H1 (cell line): ENCODE results near the gene SMIM29. TPM values are rescaled to one million over a fixed set of nuclear protein-coding genes. Genes with fewer than 3 reads are reported as not detected.
"Not testable (repeated sequence)": the region's sequence is repeated elsewhere in the genome, so short reads cannot be mapped to it uniquely, and the experiment has no call there.

ENCODE experiments used
- CTCF ChIA-PET: fragments of 300-600 bp; sonication (Branson Sonifier 250); formaldehyde crosslinking; loops from one replicate; lab custom pipeline; 2021; ENCODE audit not compliant: partially characterized antibody; lab: Charles Lee
- POLR2A ChIA-PET: fragments of 300-600 bp; sonication (Branson Sonifier 250); formaldehyde crosslinking; loops from one replicate; lab custom pipeline; 2021; ENCODE audit warnings: inconsistent platforms; ENCODE audit not compliant: partially characterized antibody; lab: Charles Lee
- DNase-seq, 2 experiments: peaks; one replicate each; pipeline versions ENCODE4 v3.0.0 to v3.0.0-alpha.2; 2010 to 2022; ENCODE audit warnings: low spot score in 2 of 2, low read depth in 1 of 2, mixed read lengths in 1 of 2
- FAIRE-seq: peaks from 2 replicates; lab custom pipeline; 2011; peaks lifted over from hg19 to GRCh38; lab: Jason Lieb, UNC
- H2AFZ ChIP-seq: 2 replicates; pipeline ENCODE4 v1.8.1; 2012; ENCODE audit warnings: low read length, inconsistent platforms
- H2AK5ac ChIP-seq: 2 replicates; pipeline ENCODE4 v1.6.1; 2013; ENCODE audit warnings: low read depth, low read length
- H2BK120ac ChIP-seq: replicated peaks from 2 replicates; pipeline ENCODE3; 2013; ENCODE audit warnings: low read depth, low read length, inconsistent platforms
- H2BK12ac ChIP-seq: 2 replicates; pipeline ENCODE4 v1.6.1; 2013; ENCODE audit warnings: low read depth, low read length
- H2BK15ac ChIP-seq: 2 replicates; pipeline ENCODE4 v1.6.1; 2013; ENCODE audit warnings: low read length
- H2BK20ac ChIP-seq: 2 replicates; pipeline ENCODE4 v1.6.1; 2013; ENCODE audit warnings: low read length
- H2BK5ac ChIP-seq: 2 replicates; pipeline ENCODE4 v1.6.1; 2013; ENCODE audit warnings: low read depth, low read length
- H3K14ac ChIP-seq: 2 replicates; pipeline ENCODE4 v1.6.1; 2013; ENCODE audit warnings: inconsistent platforms; ENCODE audit not compliant: insufficient read length
- H3K18ac ChIP-seq: 2 replicates; pipeline ENCODE4 v1.6.1; 2013; ENCODE audit warnings: low read length; ENCODE audit errors: extremely low read depth
- H3K23ac ChIP-seq: 2 replicates; pipeline ENCODE4 v1.6.1; 2013; ENCODE audit warnings: inconsistent platforms; ENCODE audit not compliant: insufficient read length
- H3K23me2 ChIP-seq: 2 replicates; pipeline ENCODE4 v1.6.1; 2013; ENCODE audit warnings: low read depth, low read length
- H3K27ac ChIP-seq: 2 replicates; pipeline ENCODE4 v1.6.1; 2011; ENCODE audit warnings: low read depth, low read length, inconsistent platforms
- H3K27me3 ChIP-seq, 4 experiments: replicated peaks in 1 of 4; 1 replicate in 1 of 4; 2 replicates in 3 of 4; pipeline versions ENCODE4 v1.6.1 to v1.8.1; 2011 to 2013; ENCODE audit warnings: low read length in 3 of 4, mild to moderate bottlenecking in 3 of 4, inconsistent platforms in 2 of 4, mixed read lengths in 2 of 4, moderate library complexity in 1 of 4; ENCODE audit not compliant: control insufficient read depth in 3 of 4, insufficient read depth in 3 of 4; ENCODE audit errors: extremely low read depth in 1 of 4
- H3K36me3 ChIP-seq, 4 experiments: 2 replicates each; pipeline versions ENCODE4 v1.6.1 to v1.8.1; 2011 to 2013; ENCODE audit warnings: mild to moderate bottlenecking in 4 of 4, low read length in 3 of 4, moderate library complexity in 2 of 4, control low read depth in 1 of 4, inconsistent platforms in 1 of 4; ENCODE audit not compliant: insufficient read depth in 4 of 4, control insufficient read depth in 2 of 4
- H3K4ac ChIP-seq: replicated peaks from 2 replicates; pipeline ENCODE3; 2013; ENCODE audit warnings: low read length, low read depth, mixed read lengths, inconsistent platforms; ENCODE audit not compliant: insufficient read length
- H3K4me1 ChIP-seq, 4 experiments: replicated peaks in 1 of 4; 1 replicate in 1 of 4; 2 replicates in 3 of 4; pipeline versions ENCODE4 v1.6.1 to v1.8.1; 2011 to 2013; ENCODE audit warnings: low read length in 3 of 4, inconsistent platforms in 2 of 4, mixed read lengths in 1 of 4; ENCODE audit not compliant: insufficient read depth in 4 of 4, control insufficient read depth in 3 of 4
- H3K4me2 ChIP-seq, 2 experiments: 2 replicates each; pipeline versions ENCODE4 v1.6.1 to v1.8.1; 2011 to 2013; ENCODE audit warnings: low read depth in 2 of 2, low read length in 2 of 2, control low read depth in 1 of 2, inconsistent platforms in 1 of 2, mild to moderate bottlenecking in 1 of 2; ENCODE audit not compliant: insufficient read depth in 1 of 2
- H3K4me3 ChIP-seq, 4 experiments: fragments of 200-600, 300-600 bp in 1 of 4; sonication (generic), shearing (Covaris generic), sonication (Bioruptor Twin) in 1 of 4; 2 replicates each; pipeline versions ENCODE4 v1.5.1 to v1.8.1; 2011 to 2016; ENCODE audit warnings: low read length in 4 of 4, low read depth in 3 of 4, control low read depth in 2 of 4, inconsistent platforms in 2 of 4, mild to moderate bottlenecking in 2 of 4, mixed read lengths in 1 of 4, moderate library complexity in 1 of 4; ENCODE audit not compliant: insufficient read depth in 2 of 4; ENCODE audit errors: extremely low read depth in 1 of 4
- H3K56ac ChIP-seq: replicated peaks from 2 replicates; pipeline ENCODE3; 2013; ENCODE audit warnings: low read depth, mild to moderate bottlenecking, mixed read lengths, low read length, inconsistent platforms; ENCODE audit not compliant: insufficient read length
- H3K79me1 ChIP-seq: 2 replicates; pipeline ENCODE4 v1.6.1; 2013; ENCODE audit warnings: low read depth, low read length, control low read depth
- H3K79me2 ChIP-seq, 2 experiments: 2 replicates each; pipeline versions ENCODE4 v1.6.1 to v1.8.1; 2012 to 2013; ENCODE audit warnings: low read length in 2 of 2, mild to moderate bottlenecking in 2 of 2, inconsistent platforms in 1 of 2; ENCODE audit not compliant: insufficient read depth in 2 of 2, control insufficient read depth in 1 of 2
- H3K9ac ChIP-seq, 4 experiments: replicated peaks in 1 of 4; 1 replicate in 1 of 4; 2 replicates in 3 of 4; pipeline versions ENCODE4 v1.6.1 to v1.8.1; 2011 to 2013; ENCODE audit warnings: low read depth in 3 of 4, low read length in 3 of 4, control low read depth in 2 of 4, mild to moderate bottlenecking in 2 of 4, moderate library complexity in 2 of 4, inconsistent platforms in 1 of 4; ENCODE audit errors: extremely low read depth in 1 of 4
- H3K9me3 ChIP-seq, 2 experiments: 2 replicates each; pipeline versions ENCODE4 v1.6.1 to v1.8.1; 2012 to 2013; ENCODE audit warnings: mild to moderate bottlenecking in 2 of 2, moderate library complexity in 2 of 2, control low read depth in 1 of 2, inconsistent platforms in 1 of 2, low read depth in 1 of 2, low read length in 1 of 2, mixed read lengths in 1 of 2; ENCODE audit not compliant: insufficient read depth in 2 of 2
- H4K20me1 ChIP-seq, 2 experiments: replicated peaks in 1 of 2; 2 replicates each; pipeline versions ENCODE3 to v1.8.1; 2011 to 2013; ENCODE audit warnings: inconsistent platforms in 2 of 2, low read length in 2 of 2, mild to moderate bottlenecking in 1 of 2; ENCODE audit not compliant: insufficient read depth in 2 of 2, control insufficient read depth in 1 of 2
- H4K5ac ChIP-seq: 2 replicates; pipeline ENCODE4 v1.6.1; 2013; ENCODE audit warnings: low read length, low read depth, mixed read lengths, inconsistent platforms; ENCODE audit not compliant: insufficient read length
- H4K8ac ChIP-seq: 2 replicates; pipeline ENCODE4 v1.8.0; 2013; ENCODE audit warnings: mild to moderate bottlenecking, moderate library complexity, low read length, inconsistent platforms; ENCODE audit not compliant: insufficient read depth; ENCODE audit errors: extremely low read depth
- H4K91ac ChIP-seq: replicated peaks from 2 replicates; pipeline ENCODE3; 2013; ENCODE audit warnings: low read length, mixed read lengths, inconsistent platforms; ENCODE audit not compliant: insufficient read length
- WGBS, 2 experiments: shearing (Covaris generic) in 1 of 2; methylation state at CpG; one replicate each; pipeline versions ENCODE4 v1.1.6 to v1.1.7; 2013 to 2015; ENCODE audit warnings: low lambda C conversion rate in 2 of 2, mixed read lengths in 2 of 2, inconsistent platforms in 1 of 2, low coverage in 1 of 2, missing lambda C conversion rate in 1 of 2; ENCODE audit not compliant: insufficient replicate concordance in 2 of 2, insufficient coverage in 1 of 2, insufficient read length in 1 of 2; ENCODE audit errors: extremely low coverage in 1 of 2, missing lambda C conversion rate in 1 of 2; 5-methylcytosine and 5-hydroxymethylcytosine counted together
- polyA plus RNA-seq, 7 experiments: library from polyadenylated mRNA; depleted of rRNA in 3 of 7; stranded (reverse) in 5 of 7; unstranded in 2 of 7; fragments of >200 nt in 5 of 7; fragments of 200-250 nt in 2 of 7; gene quantifications; 1 replicate in 5 of 7; 2 replicates in 1 of 7; 4 replicates in 1 of 7; pipeline versions ENCODE4 v1.2.1 to v1.2.3, GENCODE V29; 2011 to 2013; ENCODE audit warnings: missing spikeins in 2 of 7, mixed read lengths in 2 of 7
- total RNA-seq: library from RNA; stranded (reverse); fragmentation: NEBNext Ultra II Directional; extraction: Animal tissue kit (Norgen Biotek cat#: 25700); gene quantifications from 2 replicates; pipeline ENCODE4 v1.2.1, GENCODE V29; 2021

SMIM29 gene
- total and polyA plus RNA-seq, 2 of the 8 experiments (the other 6 are each of a cell fraction or from before 2014, with no cell fraction given) = 7.0 to 22.4 TPM

GRCh38 chr6:34252395-34252794 lies 3.6 kb upstream of the SMIM29 start:
- H2AFZ ChIP-seq, FAIRE-seq, H3K23me2 ChIP-seq, H2BK12ac ChIP-seq, H3K4me3 ChIP-seq, H2BK15ac ChIP-seq, H3K4me1 ChIP-seq, H2BK20ac ChIP-seq, H2BK120ac ChIP-seq, H3K4me2 ChIP-seq, H3K56ac ChIP-seq, H3K79me1 ChIP-seq, H3K23ac ChIP-seq, CTCF ChIA-PET, H3K27me3 ChIP-seq, H4K8ac ChIP-seq, H4K20me1 ChIP-seq, H3K27ac ChIP-seq, H3K36me3 ChIP-seq, H4K5ac ChIP-seq, H3K14ac ChIP-seq, H2AK5ac ChIP-seq, H3K9me3 ChIP-seq, DNase-seq, H4K91ac ChIP-seq, H3K79me2 ChIP-seq, H3K4ac ChIP-seq, H3K18ac ChIP-seq, H3K9ac ChIP-seq, H2BK5ac ChIP-seq: not testable (repeated sequence)
- WGBS, 2 experiments = 97% methylated on average over 2 of the region's 2 CpGs; no CpG with 5 or more reads in 1 of the 2 experiments
- POLR2A ChIA-PET = interaction anchor here (1.3 kb wide), 1 partner anchor 174 kb away, joined by 3 read pairs; the partner anchor contains the start of gene RPS10
